IPS-NIHi11 (cell line): ENCODE results near the gene FHDC1.

Source experiments
- DNase-seq: peaks from one replicate; pipeline ENCODE4 v3.0.0; 2012; ENCODE audit warnings: mixed read lengths, low spot score

The FHDC1 gene

DNA sequence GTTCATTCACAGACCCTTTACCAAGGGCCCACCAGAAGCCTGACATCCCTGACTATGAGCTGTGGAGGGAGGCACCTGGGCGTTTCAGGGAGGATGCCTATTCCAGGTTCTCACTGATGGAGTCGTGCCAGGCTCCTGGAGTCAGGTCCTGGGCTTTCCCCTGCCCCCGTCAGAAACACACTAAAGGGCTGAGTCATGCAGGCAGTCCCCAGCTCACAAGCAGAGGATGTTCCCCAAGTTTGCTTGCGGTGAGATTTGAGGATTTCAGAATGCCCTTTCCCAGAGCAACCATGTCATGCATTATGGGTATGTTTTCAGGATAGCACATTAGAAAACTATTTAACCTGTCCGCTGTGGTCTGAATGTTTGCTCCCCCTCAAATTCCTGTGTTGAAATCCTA is 45.2 kb downstream of the FHDC1 start:
- DNase-seq, result no peak

GRCh38 chr4:152981842-152982241 is 45.7 kb downstream of the FHDC1 start:
- DNase-seq, result no peak

- DNase-seq, result peak; percentile 81
Measured at GRCh38 chr4:152983221-152983620, 47.1 kb downstream of the FHDC1 start.

DNA sequence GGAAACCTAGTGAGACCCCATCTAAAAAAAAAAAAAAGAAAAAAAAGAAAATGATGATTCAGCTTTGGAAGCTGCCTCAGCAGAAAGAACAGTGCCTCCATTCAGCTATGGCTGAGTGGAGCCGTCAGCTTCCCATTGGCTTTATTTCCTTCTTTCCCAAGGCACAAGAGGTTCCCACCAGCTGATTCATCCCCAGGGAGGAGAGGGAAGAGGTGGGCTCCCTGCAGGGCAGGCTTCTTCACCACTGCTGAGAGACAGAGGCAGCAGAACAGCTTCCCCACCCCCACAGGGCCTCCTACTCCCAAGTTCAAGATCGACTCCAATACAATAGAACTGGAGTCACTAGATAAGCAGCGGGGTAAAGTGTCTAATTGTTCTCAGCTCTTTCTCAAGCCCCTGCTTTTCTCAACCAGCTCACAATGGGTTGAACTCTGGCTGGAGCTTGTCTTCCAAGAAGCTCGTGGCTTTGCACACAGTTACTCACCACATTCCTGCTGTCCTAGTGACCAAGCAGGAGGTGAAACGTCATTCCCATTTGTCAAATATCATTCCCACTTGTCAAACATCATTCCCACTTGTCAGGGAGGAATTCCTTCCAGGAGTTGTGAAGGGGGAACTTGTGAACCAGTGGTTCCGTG is 47.8 kb downstream of the FHDC1 start:
- no peak for DNase-seq

GRCh38 chr4:152988721-152989553 is 52.8 kb downstream of the FHDC1 start:
- no peak for DNase-seq

DNA sequence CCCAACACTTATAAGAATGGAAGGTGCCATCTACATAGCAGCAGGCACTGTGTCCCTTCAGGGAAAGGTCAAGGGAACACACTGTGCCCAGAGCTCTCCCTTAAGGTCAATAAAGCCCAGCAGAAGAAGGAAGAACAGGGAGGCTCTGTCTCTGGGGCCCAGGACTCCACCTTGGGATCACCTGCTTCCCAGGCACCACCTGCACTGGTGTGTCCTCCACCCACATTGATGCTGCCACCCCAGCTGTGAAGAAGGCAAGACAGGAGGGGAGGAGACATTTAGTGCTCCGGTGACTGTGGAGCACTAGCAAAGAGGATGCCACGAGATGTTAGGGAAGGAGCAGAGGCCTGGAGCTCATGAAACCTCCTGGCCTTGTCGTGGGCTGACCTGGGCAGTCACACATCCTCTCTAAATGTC is 53.4 kb downstream of the FHDC1 start:
- DNase-seq, result no peak

- DNase-seq, result no peak
Measured at GRCh38 chr4:152990471-152991131, 54.5 kb downstream of the FHDC1 start.

DNA sequence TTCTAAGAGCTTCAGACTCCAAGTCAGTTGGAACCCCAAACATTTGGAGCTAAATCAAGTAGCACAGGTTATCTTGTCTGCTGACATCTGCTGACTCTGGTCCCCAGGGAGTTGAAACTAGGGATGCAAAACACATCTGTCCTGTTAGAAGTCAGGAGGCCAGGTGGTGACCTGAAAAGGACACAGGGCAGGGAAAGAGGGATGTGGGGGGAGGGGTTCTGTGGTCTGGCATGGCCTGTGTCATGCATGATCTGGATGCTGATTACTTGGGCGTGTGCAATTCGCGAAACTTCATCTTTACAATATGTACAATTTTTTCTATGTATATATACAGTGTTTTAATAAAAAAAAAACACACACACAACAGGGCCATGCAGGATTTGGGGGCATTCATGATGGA is 55.3 kb downstream of the FHDC1 start:
- no peak for DNase-seq

GRCh38 chr4:152992027-152992426 is 55.9 kb downstream of the FHDC1 start:
- no peak for DNase-seq

- DNase-seq, result no peak
Measured at GRCh38 chr4:152992466-152992865, 56.3 kb downstream of the FHDC1 start.

DNA sequence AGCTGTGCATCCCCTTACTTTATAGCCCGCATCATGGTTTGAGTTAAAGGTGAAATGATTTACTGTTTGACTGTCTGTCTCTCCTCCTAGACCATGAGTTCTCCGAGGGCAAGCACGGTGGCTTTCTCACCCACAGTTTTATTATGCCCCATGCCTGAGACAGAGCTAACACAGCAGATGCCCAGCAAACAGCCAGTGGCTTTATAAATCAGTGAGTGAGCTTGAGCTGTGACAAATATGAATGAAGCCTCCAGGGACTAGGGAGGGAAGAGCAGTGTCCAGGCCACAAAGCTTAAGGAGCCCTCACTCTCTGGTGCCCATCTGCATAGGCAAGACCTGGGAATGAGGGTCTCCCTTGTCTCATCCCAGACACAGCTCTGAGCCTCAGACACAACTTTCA is 57.9 kb downstream of the FHDC1 start:
- no peak for DNase-seq

DNA sequence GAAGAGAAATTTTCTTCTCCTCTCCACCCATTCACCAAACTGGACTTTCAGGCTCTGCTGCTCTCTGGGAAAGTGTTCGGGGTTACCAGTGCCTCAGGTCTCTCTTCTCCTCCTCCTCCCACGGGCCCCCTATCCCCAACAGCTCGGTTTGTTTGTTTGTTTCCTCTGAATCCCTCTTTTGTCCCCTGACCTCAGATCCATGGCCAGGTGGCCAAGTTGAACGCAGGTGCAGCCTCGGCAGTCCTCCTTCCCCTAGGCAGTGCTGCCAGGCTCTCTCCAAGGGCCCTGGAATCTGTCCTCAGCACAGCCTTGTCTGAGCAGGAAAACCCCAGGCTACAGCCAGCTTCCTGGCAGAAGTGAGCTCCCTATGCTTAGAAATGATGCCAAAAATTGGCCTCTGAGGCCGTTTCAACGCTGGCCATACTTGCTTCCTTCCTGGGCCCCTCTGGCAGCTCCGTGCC is 60.0 kb downstream of the FHDC1 start:
- no peak for DNase-seq

DNA sequence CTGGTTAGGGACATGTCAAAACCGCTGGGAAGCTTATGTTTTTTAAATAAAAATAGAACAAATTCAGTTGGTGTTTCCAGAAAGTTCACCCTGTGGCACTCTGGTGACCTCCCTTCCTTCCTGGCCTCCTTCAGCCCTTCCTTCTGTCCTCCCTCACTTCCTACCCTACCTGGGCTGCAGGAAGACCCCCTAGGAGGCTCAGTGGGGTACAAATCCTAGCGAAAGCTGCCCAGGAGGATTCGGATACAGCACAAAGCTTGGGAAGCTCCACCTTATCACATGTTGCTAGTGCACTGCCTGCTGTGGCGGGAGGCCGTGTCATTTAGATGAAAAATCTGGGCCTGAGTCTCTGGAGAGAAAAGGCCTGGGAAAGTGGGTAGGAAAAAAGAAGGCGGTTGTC is 60.5 kb downstream of the FHDC1 start:
- no peak for DNase-seq

DNA sequence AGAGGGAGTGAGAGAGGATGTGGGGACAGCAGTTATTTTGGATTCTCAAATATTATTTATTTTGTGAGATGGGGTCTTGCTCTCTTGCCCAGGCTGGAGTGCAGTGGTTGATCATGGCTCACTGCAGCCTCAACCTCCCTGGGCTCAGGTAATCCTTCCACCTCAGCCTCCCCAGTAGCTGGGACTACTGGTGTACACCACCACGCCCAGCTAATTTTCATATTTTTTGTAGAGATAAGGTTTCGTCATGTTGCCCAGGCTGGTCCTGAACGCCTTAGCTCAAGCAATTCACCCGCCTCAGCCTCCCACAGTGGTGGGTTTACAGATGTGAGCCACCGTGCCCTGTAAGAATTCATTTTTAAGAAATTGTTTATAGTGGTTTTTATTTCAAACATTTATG is 61.2 kb downstream of the FHDC1 start:
- no peak for DNase-seq

DNA sequence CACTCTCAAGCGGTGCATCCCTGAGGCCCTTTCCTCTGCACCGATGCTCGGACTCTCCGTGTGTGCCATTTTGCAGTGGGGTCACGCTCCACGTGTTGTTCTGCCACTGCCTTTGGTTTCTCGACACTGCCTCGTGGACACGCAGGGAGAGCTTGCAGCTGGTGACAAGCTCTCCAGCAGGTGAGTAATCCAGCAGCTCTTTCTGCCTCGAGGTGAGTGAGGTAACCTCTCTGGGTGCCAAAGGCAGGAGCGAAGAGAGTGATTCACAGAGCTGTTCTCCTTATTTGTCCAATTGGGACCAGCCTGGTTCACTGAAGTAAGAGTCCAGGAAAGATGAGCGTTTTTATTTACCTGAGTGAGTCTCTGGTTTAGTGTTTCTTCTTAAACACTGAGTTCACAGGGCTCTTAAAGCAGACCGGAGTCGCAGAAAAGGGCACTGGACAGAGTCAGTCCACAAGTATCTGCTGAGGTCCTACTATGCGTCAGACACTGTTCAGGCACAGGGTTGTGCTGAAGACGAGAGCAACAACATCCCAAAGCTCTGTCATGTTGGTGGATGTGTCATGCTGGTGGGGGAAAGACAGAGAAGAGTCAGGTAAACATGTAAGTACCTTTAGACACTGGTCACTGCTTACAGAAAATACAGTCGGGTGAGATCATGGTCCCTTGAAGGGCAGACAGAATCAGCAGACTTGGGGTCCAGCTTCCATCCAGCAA is 61.8 kb downstream of the FHDC1 start:
- DNase-seq, result no peak

- DNase-seq, result no peak
Measured at GRCh38 chr4:152998861-152999260, 62.7 kb downstream of the FHDC1 start.

- no peak for DNase-seq
Measured at GRCh38 chr4:152999346-153000075, 63.4 kb downstream of the FHDC1 start.

DNA sequence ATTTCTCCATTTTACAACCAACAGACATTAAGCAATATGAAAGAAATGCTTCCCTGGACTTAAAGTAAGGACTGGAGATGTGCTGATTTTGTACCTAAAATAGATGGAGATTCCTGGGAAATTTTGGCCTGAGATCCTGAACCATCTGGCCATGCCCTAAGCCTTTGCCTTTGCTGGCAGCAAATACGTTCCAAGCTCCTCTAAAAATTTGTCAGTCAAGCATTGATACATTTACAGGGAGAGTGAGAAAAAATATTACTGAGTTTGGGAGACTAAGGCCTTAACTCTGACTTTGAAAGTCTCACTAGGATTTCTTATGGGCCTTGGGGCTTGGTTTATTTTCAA is 63.9 kb downstream of the FHDC1 start:
- no peak for DNase-seq

GRCh38 chr4:153001626-153002025 is 65.5 kb downstream of the FHDC1 start:
- DNase-seq, result no peak

GRCh38 chr4:153002110-153002509 is 66.0 kb downstream of the FHDC1 start:
- DNase-seq, result no peak

DNA sequence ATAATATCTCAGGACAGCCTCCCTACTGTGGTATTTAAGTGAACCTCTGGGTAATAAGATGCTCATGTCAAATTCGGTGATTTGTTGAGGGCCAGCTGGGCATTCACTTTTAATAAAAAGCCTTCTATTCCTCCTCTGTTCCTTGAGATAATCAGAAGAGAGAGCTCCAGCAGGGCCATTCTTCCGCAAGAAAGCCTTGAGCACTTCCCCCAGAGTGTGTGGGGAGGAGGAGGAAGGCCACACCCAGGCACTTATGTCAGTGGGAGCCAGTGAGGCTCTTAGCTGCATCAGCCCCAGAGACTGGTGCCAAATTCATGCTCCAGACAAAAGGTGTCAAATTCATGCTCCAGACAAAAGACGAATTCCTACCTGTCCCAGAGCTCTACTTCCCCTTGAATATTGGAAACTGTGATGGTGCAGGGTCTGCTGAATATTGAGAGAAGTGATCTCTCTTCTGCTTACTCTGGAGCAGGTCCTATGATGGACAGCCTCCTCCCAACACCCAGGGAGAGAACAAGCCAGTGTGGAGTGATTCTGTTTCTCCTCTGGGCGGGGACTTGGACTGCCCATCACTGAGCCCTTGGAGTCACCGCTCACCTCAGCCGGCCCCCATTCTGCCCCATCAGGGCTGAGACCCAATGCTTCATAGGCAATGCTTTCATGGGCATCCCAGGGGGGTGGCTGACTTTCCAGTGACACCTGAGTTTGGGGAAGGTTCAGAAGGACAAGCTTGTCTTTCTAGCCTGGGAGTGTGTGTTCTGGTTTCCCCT is 68.1 kb downstream of the FHDC1 start:
- no peak for DNase-seq
